HFF-Myc (cell line): ENCODE results near the gene KCNH5.

ENCODE experiments used
- DNase-seq: peaks from one replicate; pipeline ENCODE4 v3.0.0-alpha.2; 2011; ENCODE audit warnings: low read depth; ENCODE audit errors: extremely low read depth
- H3K4me3 ChIP-seq: replicated peaks from 2 replicates; pipeline ENCODE4 v1.5.1; 2011; ENCODE audit warnings: low read depth, mild to moderate bottlenecking, control low read depth, low read length
- TF ChIP-seq, protein P1 (sequence below): IDR thresholded peaks from 2 replicates; pipeline ENCODE4 v1.5.1; 2012; ENCODE audit warnings: mild to moderate bottlenecking, low read depth, low read length, control low read depth; ENCODE audit errors: missing control alignments

Gene KCNH5

DNA sequence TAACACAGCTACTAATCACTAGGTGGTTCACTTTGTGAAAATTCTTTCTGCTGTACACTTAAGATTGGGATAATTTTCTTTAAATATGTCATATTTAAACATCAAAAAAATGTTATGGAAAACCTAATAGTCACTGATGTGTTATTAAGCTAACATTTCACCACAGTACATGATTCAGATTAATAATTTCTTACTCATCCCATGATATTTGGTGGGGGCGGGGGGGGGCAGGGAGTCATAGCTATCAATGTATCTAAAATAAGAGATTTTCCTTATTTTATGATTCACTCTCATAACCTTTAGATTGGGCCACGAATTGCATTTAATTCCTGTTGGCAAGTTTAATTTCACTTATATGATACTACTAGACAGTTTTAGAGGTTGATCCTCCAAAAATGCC, 88.8 kb downstream of the KCNH5 start:
- H3K4me3 ChIP-seq: no peak overlapping the region
- DNase-seq: no peak
- TF ChIP-seq, protein P1, sequence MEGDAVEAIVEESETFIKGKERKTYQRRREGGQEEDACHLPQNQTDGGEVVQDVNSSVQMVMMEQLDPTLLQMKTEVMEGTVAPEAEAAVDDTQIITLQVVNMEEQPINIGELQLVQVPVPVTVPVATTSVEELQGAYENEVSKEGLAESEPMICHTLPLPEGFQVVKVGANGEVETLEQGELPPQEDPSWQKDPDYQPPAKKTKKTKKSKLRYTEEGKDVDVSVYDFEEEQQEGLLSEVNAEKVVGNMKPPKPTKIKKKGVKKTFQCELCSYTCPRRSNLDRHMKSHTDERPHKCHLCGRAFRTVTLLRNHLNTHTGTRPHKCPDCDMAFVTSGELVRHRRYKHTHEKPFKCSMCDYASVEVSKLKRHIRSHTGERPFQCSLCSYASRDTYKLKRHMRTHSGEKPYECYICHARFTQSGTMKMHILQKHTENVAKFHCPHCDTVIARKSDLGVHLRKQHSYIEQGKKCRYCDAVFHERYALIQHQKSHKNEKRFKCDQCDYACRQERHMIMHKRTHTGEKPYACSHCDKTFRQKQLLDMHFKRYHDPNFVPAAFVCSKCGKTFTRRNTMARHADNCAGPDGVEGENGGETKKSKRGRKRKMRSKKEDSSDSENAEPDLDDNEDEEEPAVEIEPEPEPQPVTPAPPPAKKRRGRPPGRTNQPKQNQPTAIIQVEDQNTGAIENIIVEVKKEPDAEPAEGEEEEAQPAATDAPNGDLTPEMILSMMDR: no peak

DNA sequence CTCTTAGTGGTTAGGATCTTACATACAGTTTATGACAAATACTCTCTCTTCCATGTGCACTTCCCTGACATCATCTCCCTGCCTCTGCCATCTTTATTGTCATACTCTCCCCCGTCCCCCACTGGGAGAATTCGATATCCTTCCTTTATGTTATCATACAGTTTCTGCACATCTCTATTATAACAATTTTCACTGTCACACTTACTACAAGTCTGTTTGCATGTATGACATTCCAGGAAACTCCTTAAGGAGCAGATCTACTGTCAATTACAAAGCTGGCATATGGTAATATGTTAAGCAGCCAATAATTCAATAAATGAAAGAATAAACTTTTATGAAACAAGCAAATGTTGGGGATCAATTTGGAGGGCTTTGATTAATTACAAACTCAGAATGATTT, 91.1 kb downstream of the KCNH5 start:
- no peak overlapping the region for H3K4me3 ChIP-seq
- no peak for DNase-seq
- TF ChIP-seq, protein P1: no peak

DNA sequence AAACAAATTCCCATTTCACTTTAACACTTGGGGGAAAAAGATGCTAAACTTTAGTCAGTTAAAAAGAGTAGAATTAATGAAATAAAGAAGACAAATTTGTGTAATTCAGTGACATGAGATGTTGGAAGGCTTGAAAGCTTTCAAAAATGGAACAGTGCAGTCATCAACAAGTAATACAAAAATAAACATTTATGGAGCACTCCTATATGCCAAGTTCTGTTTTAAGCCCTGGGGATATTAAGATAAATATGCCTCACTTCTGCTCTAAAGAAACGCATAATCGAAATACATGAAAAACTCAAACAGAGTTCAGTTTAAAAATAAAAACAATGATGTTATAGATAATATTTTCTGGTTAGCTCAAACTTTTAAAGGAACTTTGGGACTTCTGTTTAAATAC, 93.0 kb downstream of the KCNH5 start:
- H3K4me3 ChIP-seq: no peak overlapping the region
- DNase-seq: no peak
- TF ChIP-seq, protein P1: no peak

DNA sequence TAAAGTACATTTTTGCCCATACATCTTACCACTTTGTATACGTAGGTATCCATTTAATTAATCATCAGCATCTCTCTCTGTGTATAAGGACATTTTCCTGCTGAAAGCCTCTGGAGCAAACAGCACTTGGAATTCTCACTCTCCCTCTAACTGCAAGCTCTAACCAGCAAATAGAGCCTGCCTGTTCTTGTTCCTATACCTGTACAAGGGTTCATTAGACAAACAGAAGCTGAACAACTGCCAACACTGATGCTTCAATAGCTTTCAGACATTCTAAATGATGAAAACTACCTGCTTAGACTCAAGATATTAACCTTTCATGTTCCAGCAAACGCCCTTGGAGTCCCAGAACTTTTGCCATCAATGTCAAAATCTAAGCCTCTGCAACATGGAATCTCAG, 98.0 kb downstream of the KCNH5 start:
- H3K4me3 ChIP-seq: no peak overlapping the region
- no peak for DNase-seq
- TF ChIP-seq, protein P1: no peak

DNA sequence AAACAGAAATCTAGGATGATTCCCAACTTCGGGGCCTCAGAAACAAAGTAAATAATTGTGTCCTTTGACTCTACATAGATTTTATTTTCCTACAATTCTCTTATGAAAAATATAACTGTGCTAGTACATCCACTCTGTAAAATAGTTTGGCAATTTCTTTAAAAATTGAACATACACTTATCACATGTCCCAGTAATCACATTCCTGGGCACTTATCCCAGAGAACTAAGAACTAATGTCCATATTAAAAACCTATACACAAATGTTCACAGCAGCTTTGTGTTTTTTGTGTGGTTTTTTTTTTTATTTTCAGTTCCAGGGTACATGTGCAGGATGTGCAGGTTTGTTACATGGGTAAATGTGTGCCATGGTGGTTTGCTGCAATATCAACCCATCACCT, 99.0 kb downstream of the KCNH5 start:
- TF ChIP-seq, protein P1: no peak

DNA sequence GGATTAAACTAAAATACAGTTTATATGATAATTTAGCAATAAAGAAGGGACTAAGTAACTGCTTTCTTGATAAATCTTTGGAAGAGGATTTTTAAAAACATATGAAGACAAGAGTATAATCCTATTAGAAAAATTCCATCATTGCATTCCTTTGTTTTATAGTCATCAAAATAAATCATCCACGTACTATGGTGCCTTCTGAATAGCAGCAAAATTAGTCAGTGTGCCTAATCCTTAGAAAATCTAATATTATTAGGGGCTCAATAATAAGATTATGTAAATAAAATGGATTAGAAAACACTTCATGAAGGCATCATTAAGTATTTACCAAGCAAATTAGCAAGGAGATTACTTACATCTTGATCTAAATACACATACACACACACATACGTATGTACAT, 102.1 kb downstream of the KCNH5 start:
- no peak overlapping the region for H3K4me3 ChIP-seq
- TF ChIP-seq, protein P1: no peak
- DNase-seq: no peak

More for the DNA sequence above, 99.0 kb downstream of the KCNH5 start:
- DNase-seq: no peak
- no peak overlapping the region for H3K4me3 ChIP-seq

DNA sequence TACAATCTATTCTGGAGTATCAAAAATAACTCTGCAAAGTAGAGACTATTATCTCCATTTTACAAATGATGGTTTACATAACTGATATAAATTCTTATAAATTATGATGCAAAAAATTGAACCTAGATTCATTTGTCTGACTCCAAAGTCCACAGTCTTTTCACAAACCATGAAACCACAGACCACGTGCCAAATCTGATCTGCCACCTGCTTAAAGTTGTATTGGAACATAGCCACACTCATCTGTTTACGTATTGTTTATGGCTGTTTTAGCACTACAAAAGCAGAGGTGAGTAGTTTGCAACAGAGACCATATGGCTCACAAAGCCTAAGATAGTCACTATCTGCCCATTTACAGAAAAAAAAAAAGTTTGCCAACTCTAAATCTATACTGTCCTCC, 105.3 kb downstream of the KCNH5 start:
- DNase-seq: no peak
- no peak overlapping the region for H3K4me3 ChIP-seq
- TF ChIP-seq, protein P1: no peak
